HCEC 1CT (cell line): ENCODE results near the gene KRT5.

ENCODE experiments used
- DNase-seq: peaks from one replicate; pipeline ENCODE4 v3.0.0-alpha.2; 2017

KRT5 gene

DNA sequence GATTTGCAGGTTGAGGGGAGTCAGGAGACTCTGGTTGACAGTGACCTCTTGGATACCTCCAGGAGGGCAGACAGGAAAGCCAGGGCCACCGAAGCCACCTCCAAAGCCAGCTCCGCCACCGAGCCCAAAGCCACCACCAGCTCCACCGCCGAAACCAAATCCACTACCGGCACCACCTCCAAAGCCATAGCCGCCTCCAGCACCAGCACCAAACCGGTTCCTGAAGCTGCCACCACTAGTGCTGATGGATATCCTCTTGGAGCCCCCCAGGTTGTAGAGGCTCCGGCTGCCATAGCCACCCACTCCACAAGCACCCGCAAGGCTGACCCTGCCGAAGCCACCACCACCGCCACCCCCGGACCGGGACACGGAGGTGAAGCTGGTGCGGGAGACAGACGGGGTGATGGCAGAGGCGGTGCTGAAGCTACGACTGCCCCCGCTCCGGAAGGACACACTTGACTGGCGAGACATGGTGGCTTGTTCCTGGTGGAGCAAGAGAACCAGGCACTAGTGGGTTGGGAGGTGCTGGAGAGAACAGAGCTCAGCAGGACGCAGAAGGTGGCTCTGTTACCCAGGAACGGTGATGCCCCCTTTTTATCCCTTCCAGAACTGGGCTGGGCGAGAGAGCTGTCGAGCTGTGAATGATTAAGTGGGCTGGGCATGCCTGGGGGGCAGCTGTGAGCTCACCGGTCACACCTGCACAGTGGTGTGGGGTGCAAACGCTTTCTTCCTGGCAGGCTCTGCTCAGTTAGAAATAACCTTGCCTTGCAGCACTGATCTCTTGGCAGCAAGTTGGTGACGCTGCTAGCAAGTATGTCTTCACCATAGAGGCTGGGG lies at the start of gene KRT5:
KRT5 (minus strand) TSS at position 569 of the 837 bp plus-strand sequence; CDS start at position 471, 98 bp downstream.
- DNase-seq = no peak

DNA sequence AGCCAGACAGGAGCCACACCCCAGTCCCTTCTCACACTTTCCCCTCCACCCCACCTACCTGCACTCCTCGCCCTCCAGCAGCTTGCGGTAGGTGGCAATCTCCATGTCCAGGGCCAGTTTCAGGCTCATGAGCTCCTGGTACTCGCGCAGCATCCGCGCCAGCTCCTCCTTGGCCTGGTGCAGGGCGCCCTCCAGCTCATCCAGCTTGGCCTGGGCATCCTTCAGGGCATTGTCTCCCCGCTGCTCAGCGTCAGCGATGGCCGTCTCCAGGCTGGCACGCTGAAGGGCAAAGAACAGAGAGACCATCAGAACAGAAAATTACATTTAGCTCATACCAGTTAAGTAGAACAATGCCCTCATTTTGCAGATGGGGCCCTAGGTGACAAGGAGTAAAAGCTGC lies 47.9 kb upstream of the KRT5 start:
- DNase-seq = no peak

DNA sequence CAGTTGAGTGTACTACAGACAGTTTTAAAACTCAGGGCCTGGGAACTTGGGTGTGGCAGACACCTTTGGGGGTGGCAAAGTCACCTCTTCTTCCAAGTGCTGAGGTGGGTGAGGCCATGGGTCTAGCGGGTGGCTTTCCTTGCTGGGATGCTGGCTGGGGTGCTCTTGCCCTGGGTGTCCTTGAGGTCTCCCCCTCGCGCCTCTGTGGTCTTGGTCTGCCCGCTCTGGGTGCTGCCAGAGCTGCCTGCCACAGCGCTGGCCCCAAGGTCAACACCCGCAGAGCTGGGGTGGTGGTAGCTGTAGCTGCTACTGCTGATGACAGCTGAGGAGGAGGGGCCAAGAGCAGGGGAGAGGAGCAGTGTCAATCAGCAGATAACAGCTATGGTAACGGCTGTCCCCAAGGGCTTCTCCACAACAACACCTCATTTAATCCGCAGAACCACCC lies 46.7 kb upstream of the KRT5 start:
- DNase-seq = no peak

DNA sequence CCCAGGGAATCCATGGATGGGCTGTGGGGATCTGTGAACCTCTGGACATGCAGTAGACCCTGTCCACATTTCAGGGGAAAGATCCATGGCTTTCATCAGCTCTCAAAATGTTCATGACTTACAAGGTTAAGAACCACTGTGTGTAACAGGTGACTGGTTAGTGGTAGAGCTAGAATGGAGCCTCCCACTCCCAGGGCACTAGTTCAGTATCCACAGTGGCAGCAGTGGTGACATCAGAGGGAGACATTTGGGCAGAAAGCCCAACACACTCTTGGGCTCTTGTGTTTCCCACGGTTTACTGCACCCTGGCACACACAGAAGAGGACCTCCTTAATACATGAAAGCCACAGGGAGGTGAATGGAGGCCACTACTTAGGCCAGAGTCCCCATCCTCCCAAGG lies 44.4 kb upstream of the KRT5 start:
- DNase-seq = no peak

DNA sequence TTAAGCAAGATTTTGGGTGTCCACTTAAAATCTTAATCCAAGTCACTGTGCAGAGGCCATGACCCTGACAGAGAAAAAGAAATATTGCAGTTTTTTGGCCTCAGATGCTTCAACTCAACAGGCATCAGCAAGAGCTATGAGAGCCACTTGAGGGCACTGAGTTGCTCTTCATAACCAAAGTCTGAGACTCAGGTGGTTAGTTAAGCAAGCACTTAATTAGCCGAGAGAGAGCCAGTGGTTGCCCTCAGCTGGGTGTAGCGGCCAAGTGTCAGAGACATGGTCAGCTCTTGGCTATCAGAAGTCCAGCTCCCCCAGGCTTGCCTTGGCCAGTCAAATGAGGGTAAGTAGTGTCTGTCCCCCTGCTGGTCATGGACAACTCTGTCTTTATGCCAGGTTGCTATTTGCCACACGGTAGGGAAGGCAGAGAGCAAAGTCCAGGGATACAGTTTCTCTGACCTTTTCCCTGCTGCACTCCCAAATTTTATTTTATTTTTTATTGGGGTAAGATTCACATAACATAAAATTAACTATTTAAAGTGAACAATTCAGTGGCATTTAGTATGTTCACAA lies 41.8 kb upstream of the KRT5 start:
- DNase-seq = peak; percentile 10

DNA sequence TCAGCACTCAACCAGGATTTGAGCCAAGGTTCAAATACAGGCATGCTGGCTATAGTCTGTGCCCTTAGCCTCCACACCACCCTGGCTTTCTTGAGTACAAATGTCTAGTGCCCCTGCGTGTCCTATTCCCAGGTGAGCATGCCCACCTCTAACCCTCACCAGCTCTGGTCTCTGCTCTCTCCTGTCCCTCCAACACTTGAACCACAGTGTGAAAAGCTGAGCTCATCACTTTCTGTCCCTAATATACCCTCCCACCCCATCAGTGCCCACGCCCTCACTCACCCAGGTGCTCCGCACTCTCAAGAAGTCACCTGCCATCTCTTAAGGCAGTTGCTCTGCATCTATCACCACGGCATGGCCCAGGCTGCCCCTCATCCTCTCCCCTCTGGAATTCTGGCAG lies 39.8 kb upstream of the KRT5 start:
- no peak for DNase-seq

DNA sequence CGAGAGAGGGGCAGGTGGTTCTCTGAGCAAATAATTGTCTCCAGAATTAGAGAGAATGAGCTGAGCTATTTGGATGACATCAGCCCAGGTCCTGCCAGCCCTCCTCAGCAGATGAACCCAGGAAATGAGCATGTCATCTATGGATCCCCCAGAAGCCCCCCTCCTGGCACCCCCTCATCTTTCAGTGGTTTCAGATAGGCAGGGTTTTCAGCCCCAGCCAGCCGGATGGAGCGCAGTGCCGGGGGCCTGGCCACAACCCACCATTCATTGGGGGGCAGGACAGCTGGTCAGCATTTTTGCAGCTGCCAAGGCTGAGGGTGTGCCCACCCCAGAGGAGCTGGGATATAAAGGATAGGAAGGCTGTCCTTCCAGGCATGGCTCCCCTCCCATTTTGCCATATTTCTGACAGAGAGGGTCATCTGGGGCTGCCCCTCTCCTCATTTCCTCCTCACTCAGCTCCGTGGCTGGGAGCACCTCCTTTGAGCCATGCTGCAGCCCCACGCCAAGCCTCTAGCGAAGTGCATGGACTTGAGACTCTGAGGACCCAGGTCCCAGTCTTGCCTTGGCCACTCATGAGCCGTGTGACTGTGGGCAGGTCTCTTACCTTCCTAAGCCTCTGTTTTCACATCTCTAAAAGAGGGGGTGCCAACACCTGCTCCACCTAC lies 38.7 kb upstream of the KRT5 start:
- DNase-seq = no peak

DNA sequence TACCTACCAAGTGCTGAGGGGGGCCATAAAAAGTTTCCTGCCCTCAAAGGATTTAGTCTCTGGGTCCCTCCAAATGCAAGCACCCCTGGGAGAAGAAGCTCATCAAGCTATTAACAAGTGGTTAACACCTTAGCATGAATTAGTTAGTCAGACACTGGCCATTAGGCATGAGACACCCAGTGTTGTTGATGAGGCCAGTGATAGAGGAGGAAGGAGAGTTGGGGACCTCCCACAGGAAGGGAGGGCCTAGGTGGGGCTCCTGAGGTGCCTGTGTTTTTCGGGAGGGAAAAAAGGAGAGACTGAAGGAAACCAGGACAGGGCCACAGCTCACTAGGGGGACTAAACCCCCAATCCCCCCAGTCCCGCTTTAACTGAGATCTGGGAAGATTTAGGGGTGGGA lies 37.3 kb upstream of the KRT5 start:
- no peak for DNase-seq

DNA sequence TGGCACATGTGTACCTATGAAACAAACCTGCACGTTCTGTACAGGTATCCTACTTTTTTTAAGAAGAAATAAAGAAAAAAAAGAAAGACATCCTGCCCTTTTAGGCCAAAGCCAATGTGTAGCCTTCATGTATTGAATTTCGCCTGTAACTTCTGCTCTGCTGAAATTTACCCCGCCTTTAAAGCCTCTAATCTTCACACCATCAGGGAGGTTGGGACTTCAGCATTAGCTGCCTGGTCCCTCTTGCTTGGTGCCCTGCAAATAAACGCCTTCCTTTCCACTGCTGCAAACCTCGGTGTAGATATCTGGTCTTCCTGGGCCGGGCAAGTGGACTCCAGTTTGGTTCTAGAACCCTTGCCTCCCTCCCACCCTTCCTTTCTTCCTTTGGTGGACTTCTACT lies 35.4 kb upstream of the KRT5 start:
- DNase-seq = no peak

DNA sequence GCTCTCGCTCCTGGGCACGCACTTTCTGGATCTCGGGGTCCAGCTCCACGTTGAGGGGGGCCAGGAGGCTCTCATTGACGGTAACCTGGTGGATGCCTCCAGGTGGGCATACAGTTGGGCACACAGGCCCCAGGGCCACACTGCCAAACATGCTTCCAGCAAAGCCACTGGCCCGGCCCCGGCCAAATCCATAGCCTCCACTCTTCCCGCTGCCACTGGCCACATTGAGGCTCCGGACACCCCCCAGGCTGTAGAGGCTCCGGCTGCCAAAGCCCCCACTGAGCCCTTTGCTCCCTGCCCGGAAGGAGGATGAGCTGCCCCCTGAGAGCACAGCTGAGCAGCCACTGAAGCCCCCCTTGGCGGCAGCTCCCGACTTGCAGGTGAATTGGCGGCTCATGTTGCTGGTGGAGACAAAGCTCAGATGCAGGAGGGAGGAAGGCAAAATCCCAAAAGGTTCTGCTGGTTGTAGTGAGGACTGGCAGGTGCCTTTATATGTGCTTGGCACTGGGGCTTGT lies 32.5 kb upstream of the KRT5 start, which contains the start of gene KRT71:
KRT71 (minus strand) TSS at position 465 of the 515 bp plus-strand sequence; CDS start at position 397, 68 bp downstream.
- no peak for DNase-seq

DNA sequence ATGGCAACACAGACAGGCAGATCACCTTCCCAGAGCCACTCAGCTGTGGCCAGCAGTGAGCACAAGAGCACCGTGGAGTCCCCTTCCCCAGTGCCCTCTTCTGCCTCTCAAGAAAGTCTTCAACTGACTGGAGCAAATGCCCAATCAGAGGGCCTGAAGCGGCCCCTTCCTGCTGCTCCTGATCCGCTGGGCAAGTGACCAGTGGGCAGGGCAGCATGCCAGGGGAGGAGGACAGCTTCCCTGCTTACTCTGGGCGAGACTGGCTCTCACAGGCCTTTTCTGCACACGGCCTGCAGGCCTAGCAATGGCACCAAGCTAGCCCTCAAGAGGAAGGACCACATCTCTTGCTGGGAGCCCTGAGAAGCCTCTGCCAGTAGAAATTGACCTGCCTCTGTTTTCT lies 31.9 kb upstream of the KRT5 start:
- DNase-seq = no peak

DNA sequence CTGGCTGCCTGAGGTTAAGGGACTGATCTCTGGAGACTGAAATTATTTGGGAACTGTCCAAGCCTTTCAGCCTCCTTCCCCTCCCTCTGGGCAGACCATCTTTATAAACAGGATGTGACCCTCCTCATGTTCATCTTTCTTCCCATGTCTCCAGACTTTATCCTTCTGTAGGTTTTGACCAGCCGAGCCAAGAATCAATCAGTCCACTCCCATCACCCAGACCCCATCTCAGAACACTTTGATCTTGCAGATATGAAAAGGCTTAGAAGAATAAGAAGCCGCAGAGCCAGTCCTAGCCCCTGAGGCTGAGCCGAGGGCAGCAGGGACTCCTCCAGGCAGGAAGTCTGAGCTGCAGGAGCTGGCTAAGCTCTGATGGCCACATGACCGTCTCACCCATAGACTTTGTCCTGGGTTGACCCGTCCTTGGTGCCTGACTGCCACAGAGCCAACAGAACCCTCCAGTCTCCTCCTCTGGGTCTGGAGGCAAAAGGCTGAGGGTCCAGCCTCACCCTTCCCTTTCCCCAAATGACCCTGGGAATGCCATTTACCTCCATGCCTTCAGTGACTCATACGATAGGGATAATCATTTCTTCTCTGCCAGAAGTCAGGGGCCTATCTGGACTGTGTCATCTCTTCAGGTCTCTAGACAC lies 31.1 kb upstream of the KRT5 start:
- DNase-seq = no peak

DNA sequence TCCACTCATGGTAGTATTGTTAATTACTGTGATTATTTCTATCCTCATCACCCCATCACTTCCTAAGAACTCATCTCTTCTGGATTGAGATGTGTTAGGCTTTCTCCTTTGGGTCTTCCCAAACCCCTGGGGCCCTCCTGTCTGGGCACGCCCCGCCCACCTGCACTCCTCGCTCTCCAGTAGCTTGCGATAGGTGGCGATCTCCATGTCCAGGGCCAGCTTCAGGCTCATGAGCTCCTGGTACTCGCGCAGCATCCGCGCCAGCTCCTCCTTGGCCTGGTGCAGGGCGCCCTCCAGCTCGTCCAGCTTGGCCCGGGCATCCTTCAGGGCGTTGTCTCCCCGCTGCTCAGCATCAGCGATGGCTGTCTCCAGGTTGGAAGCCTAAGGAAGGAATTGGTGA lies 25.9 kb upstream of the KRT5 start:
- no peak for DNase-seq

DNA sequence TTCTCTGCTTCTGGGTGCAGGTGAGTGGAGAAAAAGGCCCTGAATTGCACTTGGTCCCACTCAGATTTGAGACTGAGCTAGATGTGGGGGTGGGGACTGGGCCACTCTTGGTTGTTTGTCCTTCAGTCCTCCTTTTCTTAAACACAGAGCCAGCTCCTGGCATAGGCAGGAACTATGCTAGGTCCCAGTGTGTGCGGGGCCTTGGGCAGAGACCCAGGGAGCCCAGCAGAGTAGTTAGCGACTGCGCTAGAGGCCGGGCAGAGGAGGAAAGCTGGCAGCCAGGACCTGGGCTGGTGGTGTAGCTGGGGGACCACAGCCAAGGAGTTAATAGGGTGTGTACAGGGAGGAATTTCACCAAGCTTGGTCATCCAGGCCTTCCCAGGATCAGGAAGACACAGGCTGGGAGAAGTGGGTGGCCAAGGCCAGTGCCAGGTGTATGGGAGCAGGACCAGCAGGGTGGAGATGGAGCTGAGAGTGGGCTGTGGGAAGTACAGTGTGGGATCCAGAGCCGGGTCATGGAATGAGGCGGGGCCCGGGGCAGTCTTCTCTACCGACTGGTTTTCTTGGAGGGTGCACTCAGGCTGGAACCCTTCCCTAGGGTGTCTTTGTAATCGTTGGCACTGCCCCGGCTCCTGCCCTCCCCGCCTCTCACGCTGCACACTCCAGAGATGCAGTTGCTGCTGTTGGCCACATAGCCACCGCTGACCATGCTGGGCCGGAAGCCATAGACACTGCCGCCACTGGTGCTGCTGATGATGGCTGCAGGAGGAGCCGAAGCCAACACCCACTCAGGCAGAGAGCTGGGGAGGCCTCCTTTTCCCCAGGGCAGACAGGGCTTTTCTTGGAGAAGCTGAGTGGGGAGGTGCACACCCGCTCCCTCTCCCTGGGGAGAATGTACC lies 24.0 kb upstream of the KRT5 start:
- no peak for DNase-seq

DNA sequence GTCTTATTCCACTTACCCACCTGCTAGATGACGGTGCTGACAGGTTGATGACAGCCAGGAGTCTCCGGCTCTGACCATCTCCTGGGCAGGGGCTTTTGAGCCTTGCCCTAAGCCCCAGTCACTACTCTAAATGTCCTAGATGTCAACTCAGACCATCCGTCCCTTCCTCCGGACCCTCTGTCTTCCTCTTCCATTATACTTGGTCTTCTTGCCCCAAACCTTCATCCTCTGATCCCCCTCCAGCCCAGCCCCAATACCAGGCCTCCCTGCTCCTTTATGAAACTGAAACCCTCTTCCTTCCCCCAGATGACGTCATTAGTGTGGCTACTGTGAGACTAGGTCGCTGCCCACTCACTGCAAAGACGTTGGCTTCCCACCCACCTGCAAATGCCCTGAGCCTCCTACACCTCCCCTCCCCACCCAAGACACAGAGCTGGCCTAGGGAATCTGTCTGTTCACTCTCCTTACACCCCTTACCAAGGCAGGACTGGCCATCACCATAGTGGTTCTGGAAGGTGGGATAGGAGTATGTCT lies 22.7 kb upstream of the KRT5 start:
- no peak for DNase-seq

DNA sequence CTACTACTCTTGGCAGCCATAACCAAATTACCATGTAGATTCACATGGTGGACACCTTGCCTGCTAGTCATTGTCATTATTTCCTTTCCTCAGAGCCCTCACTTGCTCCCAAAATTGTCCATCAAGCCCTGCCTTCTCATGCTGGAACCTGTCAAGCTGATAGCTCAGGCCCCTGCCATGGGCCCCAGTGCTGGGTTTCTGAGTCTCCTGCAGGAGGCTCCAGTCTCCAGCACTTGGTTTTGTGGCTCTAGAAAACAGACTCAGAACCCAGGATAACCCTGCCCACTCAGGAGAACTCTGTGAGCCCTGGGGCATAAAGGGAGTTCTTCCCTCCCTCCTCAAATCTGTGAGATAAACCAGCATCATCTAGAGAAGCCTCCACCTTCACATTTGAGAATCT lies 22.0 kb upstream of the KRT5 start:
- DNase-seq = no peak

DNA sequence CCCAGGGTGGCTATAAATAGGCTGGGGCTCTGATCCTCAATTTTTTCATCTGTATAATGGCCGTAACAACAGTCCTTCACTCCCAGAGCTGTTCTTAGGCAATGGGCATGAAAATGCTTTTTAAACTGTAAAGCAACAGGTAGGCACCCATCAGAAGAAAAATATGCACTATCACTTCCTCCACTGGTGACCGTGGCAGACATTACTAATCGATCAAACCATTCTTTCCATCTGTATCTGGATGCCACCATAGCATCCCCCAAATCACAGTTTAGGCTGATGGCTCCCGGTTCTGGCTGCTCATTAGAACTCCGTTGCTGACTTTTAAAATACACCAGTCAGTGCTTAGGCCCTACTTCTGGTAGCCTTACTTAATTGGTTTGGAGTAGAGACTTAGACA lies 21.5 kb upstream of the KRT5 start:
- DNase-seq = no peak

DNA sequence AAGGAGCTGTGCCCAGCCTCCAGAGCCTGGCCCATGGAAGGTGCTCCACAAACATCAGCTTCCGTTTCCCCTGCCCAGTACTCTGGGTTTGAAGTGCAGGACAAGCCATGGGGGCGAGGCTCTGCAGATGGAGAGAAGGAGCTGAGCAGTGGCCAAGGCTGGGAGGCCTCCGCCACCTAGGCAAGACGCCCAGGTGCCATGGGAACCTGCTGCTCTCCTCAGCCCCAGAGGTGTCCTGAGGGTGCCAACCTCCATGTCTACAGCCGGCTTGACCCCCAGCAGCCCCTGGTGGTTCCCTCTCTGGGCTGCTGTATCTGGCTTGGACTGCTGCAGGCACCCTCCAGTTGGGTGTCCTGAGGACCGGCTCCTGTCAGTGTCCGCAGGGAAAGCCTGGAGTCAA lies 20.3 kb upstream of the KRT5 start:
- no peak for DNase-seq

DNA sequence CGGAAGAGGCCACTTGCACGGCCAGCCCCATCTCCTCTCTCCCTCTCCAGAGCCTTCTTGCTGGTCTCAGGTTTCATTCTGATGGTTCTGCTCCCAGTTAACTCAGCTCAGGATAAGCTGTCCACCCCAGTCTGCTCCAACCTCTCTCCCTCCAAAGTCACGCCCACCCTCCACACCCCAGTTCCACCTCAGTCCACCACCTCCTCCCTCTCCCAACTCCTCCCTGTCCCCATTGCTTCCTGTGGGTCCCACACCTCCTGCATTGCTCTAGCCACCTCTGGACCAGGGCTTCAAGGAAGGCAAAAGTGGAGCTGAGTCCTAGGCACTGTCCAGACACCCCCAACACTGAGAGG lies 19.6 kb upstream of the KRT5 start:
- no peak for DNase-seq

DNA sequence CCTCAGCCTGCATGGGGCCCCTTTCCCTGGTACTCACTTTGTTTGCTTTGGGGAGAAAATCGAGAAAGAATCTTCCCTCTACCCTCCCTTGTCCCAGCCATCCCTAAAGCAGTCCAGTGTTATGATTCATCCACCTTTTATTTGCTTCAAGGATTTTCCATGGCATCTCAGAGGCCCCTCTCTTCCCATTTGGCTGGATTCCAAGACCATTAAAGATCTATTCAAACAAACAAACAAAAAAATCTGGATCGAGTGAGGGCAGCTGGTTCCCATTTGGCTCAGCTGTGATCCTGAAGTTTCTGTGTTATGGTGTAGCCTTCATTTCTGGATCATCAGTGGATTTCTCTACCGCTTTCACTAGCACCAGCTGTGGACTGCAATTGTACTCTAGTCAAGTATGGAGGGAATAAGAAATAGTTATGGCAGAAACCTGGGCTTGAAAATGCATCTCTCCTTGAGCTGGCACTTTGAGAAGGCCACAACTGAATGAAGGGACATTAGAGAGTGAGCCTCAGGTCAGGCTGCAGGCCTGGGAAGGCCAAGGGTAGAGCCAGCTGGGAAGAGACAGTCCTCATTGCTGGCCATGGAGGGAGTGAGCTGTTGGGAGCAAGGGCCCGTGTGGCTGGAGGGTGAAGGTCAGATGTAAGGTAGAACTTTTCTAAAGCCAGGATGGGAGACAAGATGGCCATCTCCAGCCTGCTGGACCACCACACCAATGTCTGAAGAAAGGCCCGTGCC lies 19.1 kb upstream of the KRT5 start:
- DNase-seq = peak; percentile 41

DNA sequence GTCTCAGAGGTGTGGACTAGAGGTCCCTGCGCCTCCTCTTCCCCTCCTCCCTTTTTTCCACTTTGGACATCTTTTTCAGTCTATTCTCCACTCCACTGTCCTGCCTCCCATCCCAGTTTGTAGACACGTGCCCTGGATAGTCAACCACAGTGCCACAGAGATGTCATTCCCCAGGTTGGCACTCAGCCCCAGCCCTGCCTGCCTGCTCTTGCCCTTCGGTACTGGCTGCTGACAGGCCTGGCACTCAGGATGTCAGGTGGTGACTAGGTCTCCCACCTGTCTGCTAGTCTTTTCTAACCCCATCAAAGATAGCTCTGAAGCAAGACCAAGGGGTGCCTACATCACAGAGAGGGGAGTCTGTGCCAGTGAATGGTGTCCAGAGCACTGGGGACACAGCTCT lies 16.9 kb upstream of the KRT5 start:
- DNase-seq = no peak
